Activated CD8-positive, alpha-beta memory T cell treated with anti-CD3 and anti-CD28 coated beads, Interleukin-2, amount 50 U/mL, for 1 hour (primary cell): ENCODE measurements around the gene CLOCK.

Source experiments
- DNase-seq: peaks from one replicate; pipeline ENCODE4 v3.0.0-alpha.2; 2020; ENCODE audit errors: extremely low read depth

Gene CLOCK

GRCh38 chr4:55381502-55381901 lies 165.2 kb downstream of the CLOCK start:
- no peak for DNase-seq

DNA sequence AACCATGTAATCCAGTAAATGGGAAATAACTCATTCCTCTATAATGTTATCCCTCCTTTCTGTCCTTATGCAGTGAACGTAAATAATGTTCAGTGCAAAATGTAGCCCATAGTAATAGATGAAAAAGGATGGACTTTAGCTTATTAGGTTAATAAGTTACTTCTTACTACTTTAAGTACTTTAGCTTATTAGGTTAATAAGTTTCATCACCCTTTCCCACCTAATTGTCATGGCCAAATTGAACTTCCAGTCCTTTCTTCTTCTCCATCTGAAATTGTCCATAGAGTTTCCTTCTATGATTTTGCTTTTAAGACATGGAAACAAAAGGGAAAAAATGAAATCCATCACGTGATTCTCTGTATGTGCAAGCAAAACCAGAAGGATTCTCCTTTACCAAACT lies 166.1 kb downstream of the CLOCK start:
- no peak for DNase-seq

DNA sequence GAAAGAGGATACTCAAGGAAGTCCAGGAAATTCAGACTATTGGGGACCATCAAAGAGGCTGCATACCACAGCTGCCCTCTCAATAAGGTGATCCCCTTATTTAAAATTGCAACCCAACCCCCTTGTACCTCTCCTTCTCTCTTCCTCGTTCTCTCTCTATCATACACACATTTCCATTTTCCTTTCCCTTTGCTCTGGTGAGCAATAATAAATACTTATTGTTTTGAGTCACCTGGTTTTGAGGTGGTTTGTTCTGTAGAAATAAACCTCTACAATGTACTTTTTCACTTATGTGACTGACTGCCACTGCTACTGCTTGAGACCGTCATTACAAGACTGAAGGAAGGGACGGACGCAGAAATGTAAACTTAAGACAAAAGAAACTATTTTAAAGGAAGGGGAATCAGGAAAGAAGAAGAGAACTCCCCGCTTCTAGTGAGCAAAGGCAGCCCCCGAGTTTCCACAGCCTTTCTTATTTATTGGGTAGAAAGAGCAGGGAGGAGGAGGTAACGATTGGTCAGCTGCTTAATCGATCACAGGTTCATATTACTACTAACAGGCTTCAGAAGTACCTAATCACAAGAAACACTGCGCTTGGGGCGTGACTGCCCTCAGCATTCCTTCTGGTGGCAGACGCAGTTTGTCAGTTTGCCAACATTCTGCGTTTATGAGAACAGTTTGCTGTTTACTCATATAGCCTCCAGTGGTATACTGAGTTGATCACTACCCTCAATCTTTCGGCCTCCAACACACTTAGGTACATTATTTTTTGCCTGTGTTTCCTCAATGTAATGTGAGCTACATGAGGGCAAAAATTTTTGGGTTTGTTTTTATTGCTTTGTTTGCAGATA lies 167.9 kb downstream of the CLOCK start:
- no peak for DNase-seq
